GM18507 (cell line): ENCODE data around the gene ITGBL1.

Source experiments
- DNase-seq: peaks from one replicate; pipeline ENCODE4 v3.0.0; 2011; ENCODE audit warnings: low read depth; ENCODE audit not compliant: insufficient read length; ENCODE audit errors: extremely low spot score
- FAIRE-seq: peaks from 2 replicates; lab custom pipeline; 2011; peaks lifted over from hg19 to GRCh38; lab: Jason Lieb, UNC

Gene ITGBL1

DNA sequence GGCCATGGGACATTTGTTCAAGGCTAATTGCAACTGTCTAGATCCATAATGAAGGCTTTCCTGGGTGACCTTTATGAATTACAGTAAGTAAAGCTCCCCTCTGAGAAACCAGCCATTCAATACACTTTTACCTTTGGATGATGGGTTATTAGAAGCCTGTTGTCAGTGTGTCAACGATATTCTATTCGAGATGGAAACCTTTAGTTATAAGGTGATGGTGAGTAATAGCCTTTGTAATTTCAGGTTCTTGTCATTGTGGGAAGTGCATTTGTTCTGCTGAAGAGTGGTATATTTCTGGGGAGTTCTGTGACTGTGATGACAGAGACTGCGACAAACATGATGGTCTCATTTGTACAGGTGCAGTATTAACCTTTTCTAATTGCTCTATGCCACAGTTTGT, 261.7 kb downstream of the ITGBL1 start:
- no peak for DNase-seq

DNA sequence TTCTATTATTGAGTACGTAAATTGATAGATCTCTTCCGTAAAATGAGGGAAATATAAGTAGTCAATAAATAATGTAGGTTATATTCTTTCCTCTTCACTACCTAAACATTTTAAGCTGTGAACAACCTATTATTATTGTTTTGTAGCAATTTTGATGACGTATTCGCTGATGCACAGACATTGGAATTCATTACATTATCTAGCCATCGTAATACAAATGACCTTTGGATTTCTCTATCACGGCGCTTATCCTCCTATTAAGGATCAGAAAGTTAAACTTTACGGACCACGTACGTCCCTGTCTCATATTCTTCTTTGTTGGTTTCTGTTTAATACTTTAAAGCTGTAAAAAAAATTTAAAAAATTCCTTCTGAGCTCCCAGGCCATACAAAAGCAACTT, 264.9 kb downstream of the ITGBL1 start:
- DNase-seq (no peak), FAIRE-seq (no peak)

More for the DNA sequence above, 261.7 kb downstream of the ITGBL1 start:
- FAIRE-seq, result no peak

DNA sequence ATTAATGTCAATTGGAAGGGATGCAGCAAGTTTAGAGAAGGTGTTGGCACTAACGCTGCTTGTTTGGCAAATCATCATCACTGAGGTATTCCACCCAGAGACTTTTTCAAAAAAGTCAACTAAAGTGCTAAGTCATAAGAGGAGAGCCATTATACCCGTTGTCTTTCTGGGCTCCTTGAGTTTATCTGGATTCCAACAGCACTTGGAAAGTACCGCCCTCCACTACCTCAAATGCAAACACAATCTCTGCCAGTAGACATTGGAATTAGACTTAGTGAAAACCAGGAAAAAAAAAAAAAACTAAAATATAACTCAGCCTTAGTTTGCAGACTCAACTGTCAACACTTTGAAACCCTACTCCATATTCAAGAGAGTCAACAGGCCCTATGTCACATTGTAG, 266.0 kb downstream of the ITGBL1 start:
- FAIRE-seq (no peak), DNase-seq (no peak)

DNA sequence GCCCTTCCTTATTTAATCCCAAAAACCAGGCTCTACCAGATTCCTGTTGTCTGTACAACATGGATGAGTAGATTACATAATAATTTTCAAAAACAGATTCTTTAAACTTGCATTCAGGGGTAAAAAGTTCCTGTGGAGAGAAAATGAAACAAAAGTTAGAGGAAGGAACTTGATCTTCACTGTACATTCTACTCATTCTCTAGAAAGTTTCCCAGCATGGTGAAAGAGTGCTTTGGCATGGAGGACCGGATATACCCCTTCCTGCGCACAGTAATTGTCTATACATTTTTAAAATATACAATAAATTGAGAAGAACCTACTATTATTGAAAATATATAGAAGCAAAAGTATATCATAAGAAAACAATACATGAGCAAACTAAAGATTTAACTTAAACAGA, 274.2 kb downstream of the ITGBL1 start:
- DNase-seq (no peak), FAIRE-seq (no peak)

DNA sequence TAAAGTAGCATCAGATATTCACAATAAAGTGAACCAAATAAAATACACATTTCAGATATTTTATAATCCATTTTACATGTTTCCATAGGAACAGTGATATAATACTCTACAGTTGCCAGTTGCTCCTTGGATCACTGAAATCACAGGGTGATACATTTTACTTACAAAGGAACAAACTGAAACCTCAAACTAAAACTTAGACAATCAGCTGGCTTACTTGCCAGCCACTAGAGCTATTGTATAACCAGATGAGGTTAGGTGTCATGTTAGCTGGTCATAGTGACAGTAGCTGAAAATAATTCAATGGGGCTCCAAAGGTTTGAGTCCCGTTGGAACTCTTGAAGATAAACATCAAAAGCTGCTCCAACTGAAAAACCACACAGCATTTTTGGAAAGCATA, 274.6 kb downstream of the ITGBL1 start:
- peak; percentile 21 for FAIRE-seq
- no peak for DNase-seq

DNA sequence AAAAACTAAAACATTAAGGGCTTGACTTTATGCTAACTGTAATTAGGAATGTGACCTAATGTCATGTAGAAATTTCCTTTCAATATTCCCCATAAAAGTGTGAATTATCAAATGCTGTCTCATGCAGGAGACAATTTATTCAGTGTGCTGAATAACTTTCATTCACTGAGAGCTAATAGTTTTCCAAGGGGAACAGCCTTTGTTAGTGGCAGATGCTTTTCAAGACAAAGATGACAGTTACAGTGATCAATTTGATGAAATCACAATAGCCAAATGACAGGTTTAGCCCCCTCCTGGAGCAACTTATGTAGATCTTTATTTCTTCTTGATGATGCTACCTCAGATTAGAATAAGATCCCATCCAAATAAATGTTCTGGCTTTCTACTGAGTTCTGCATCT, 275.5 kb downstream of the ITGBL1 start:
- no peak for DNase-seq
- FAIRE-seq, result no peak

DNA sequence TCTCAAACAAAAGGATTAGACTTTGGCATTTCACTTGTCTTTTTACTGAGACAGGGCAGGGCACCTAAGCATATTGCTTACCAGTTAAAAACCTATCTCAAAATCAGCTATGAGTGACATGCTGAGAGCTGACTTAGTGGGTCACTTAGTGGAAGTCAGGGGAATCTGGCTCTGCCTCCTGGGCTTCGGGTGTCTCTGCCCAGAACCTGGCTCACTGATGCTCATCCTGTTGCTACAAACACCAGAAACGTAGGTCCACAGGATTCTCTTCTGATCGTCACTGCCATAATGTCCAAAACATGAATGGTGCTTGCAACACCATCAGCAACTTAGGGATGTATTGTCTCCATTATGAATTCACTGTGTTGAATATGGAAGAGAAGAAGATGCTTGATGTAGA, 276.1 kb downstream of the ITGBL1 start:
- no peak for DNase-seq
- FAIRE-seq, result no peak

DNA sequence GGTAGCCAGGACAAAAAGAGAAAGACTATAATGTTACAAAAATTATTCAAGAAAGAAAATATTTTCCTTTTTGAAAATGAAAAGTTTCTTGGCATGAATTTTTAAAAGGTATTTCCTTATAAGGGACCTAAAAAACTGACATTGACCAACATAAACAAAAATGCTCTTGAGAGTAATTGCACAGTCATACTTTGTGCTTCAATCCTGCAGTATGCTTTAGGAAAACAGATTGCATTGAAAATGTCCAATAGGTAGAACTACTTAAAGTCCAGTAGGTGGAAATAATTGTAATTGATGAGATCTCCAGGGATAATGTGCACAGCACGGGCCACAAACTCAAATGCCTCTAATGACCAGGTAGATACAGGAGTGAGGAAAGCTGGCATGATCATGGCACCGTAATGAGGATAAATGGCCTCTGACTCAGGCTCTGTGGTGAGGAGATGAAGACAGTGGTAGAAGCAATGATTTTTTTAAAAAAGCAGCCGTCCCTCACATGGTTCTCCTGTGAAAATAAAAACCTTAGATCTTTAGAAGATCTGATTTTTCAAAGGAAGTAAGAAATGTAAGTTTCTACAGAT, 278.0 kb downstream of the ITGBL1 start:
- FAIRE-seq, result no peak
- no peak for DNase-seq

DNA sequence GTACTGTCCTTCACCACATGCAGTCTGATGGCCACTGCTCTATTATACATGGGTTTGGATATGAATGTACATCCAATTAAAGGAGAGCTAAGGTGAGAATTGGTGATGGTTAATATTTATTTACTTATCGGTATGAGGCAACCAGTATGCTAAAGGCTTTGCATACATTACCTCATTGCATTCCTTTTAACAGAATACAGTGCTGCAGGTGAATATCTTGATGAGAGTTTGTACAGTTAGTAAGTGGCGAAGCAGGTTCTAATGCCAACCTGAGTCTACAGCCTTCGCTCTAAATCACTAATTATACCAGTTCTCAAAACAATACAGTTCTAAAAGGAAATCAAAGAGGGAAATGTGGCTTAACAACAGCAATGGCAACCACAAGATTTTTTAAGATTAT, 284.1 kb downstream of the ITGBL1 start:
- FAIRE-seq (no peak), DNase-seq (no peak)

DNA sequence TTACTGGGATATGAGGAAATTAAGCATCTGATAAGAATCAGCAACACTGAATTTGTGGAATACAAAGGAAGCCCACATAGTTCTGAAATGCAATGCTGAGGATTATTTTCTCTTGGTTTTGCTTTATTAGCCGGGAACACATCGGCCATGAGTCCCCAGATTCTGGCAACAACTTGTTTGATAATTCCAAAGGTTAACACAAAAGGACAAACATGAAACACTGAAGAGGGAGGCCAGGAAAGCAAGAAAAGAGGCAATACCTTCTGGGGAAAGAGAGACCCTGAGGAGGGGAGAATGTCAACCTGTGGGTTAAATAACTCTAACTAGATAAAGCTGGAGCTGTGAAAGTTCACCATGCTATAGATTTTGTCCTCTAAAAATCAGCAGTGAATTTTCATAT, 285.9 kb downstream of the ITGBL1 start:
- no peak for DNase-seq
- FAIRE-seq, result no peak

DNA sequence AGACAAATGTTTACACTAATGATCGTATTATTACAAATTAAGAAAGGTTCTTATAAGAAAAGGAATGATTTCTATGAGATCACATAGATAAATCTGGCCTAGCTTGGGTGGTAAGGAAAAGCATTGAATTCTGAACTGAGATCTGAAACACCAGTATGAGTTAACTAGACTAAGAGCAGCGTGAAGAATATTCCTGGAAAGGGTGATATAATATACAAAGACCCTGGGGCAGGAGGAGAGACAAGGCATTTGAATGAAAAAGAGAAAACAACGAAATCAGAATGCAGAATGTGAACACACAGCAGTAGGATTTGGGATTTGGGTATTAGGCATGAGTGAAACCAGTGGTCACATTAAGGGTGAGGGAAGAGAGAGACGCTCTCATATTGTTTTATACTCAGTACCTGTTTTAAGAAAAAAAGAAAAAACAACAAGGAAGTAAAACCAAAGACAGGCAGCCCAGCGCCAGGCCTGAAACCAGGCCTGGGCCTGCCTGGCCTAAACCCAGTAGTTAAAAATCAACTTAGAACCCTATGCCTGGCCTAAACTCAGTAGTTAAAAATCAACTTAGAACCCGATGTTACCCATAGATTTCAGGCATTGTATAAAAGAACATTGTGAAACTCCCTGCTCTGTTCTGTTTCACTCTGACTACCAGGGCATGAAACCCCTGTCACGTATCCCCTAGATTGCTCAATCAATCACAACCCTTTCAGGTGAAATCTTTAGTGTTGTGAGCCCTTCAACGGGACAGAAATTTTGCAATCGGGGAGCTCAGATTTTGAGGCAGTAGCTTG, 287.1 kb downstream of the ITGBL1 start:
- DNase-seq (no peak), FAIRE-seq (peak; percentile 94)

DNA sequence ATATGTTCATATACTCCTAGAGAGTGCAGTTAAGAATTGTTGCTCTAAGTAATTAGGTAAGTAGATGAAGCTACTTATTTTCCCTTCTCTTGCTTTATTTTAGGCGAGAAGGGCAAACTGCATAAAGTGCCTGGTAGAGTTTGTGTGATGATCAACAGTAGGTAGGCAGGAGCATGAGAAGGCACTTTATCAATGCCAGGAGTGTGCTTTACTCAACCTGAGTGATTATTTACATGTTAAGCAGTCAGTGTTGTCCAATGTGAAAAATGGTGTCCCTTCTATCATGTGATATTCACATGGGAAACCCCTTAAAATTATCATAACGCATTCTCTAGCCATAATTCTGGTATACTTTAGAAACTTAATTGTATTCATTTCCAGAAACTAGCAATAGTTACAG, 294.0 kb downstream of the ITGBL1 start:
- FAIRE-seq (no peak), DNase-seq (no peak)

DNA sequence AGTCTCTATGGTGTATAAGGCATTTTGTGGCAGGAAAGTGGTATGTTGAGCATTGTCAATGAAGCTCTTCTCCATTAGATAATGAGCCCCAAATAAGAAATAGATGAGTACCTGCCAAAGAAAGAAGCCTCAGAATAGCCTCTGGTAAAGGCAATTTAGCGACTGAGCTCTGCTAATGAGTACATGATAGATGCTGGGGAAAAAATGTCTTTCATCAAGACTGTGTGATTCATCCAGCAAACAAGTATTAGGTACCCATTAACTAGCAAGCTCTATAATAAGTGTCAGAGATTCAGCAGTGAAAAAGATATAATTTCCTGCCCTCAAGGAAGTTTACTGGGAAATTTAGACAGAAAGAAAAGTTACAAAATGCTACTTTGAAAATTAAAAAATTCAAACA, 294.6 kb downstream of the ITGBL1 start:
- no peak for FAIRE-seq
- no peak for DNase-seq

DNA sequence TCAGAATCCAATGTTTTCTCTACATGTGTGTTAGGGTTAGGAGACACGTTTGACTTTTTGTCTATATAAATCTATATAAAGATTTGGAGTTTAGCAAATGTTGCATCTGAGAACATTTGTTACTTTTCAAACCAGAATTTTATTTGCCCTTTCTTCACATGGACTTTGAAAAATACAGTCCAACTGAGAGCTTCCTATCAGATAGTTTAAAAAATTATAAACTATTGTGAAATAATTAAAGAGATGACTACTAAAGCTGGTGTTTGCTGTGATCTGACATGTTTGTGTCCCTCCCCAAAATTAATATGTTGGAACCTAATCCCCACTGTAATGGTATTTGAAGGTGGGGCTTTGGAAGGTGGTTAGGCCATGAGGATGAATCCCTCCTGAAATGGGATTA, 297.1 kb downstream of the ITGBL1 start:
- FAIRE-seq (no peak), DNase-seq (no peak)

DNA sequence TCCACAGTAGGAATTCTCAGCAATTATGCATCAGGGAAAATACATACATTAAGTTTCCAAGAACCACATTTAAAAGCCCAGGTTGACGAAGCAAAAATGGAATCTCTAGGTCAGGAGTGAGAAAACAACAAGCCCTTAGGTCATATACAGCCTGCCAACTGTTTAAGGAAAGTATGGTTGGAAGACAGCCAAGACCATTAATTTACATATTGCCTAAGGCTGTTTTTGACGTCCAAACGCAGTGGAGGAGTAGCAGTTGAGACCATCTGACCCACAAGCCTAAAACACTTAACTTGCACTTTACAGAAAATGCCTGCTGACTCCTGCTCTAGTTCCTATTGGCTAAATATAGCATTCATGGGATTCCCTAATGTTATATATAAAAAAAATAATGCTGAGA, 299.0 kb downstream of the ITGBL1 start:
- DNase-seq, result no peak

DNA sequence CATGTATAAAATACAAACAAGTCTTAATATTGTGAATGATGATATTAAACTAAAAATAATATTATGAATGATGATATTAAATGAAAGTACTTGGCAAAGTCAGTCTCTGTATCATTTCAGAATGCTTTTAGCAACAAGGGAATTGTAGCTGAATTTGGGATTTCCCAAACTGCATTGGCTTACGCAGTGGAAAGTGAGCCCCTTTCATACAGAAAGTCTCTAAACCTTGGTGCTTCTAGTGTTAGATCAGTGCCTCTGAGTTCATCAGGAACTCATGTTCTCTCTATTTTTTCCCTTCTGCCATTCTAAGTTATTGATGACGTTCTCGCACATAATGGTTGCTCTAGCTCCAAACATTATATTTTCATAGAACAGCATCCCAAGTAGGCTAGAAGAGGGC, 300.0 kb downstream of the ITGBL1 start:
- DNase-seq (no peak), FAIRE-seq (no peak)

More for the DNA sequence above, 299.0 kb downstream of the ITGBL1 start:
- no peak for FAIRE-seq

DNA sequence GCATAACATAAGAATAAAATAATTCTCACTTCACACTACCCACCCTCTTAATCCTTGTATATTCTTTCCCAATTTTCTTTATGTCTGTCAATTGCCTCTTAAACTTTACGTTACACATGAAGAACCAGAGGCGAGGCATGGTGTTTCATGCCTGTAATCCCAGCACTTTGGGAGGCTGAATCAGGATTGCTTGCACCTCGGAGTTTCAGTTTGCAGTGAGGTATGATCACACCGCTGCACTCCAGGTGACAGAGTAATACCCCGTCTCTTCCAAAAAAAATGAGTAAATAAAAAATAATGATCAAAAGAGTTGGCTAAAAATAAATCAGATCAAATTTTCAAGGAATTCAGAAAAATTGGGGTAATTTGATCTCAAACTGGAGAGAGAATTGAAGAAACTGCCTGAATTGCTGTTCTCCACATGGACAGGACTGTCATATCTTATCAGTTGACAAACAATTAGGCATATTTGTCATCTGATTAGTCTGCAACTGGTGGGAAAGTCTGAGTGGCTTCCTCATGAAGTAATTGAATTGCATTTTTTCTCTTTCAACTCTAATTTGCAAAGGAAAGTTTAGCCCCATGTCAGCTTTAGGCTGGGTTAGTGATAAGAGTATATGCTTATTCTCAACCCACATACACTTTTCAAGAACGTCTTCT, 302.9 kb downstream of the ITGBL1 start:
- no peak for DNase-seq
- FAIRE-seq, result no peak

DNA sequence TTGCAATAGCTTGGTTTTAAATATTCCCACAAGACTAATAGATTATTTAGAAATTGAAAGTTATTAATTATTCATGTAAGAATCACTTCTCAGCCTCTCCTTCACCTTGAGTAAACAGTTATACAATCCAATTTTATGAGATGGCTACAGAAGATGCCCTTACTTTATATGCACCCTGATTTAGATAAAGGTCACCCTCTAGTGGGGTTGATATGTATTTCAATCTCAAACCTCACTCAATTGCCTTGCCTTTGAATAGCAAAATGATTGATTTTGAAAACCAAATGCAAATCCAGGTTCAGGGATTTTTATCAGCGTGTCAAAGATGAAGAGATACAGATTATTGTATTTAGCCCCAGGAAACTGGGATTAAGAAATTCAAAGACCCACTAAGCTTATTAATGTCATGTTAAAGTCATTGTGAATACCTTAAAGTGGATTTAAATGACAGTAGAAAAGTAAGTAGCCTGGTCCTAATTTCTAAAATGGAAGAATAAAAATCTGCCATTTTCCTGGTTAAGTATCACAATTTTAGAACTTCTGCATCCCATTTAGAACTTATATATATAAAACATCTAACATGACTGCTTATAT, 305.1 kb downstream of the ITGBL1 start:
- FAIRE-seq (peak; percentile 83), DNase-seq (peak; percentile 29)

DNA sequence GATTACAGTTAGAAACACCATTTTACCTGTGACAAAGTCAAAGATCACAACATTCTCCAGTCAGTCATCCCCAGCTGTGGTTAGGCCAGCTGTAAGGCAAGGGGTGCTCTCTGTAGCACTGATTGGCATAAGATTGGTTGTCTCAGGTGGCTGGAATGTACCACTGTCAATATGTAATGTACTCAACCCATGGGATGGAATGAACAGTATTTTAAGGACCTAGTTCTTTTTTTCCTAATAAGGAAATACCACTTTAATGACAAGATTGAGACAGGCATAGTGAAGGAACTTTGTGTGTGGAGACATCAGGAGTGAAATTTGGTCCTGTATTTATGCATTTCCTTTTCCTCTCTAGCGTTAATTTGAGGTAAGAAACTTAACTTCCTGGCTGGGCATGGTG, 310.7 kb downstream of the ITGBL1 start:
- no peak for DNase-seq
- no peak for FAIRE-seq
